Muscle layer of colon (tissue), 2 donors: ENCODE results near the gene DNAH3.

Source experiments
- H3K27ac ChIP-seq: one replicate; pipeline ENCODE4 v1.7.0; 2013; ENCODE audit warnings: low read depth, mild to moderate bottlenecking, low read length, moderate library complexity
- H3K27me3 ChIP-seq, 2 donors: one replicate each; pipeline ENCODE4 v1.7.0; 2013; ENCODE audit warnings: low read length in 2 of 2, mild to moderate bottlenecking in 2 of 2; ENCODE audit not compliant: insufficient read depth in 2 of 2, control insufficient read depth in 1 of 2
- H3K36me3 ChIP-seq: one replicate; pipeline ENCODE4 v1.7.0; 2013; ENCODE audit warnings: mild to moderate bottlenecking, low read length; ENCODE audit not compliant: insufficient read depth
- H3K4me1 ChIP-seq: one replicate; pipeline ENCODE4 v1.7.0; 2013; ENCODE audit warnings: mild to moderate bottlenecking, low read length; ENCODE audit not compliant: insufficient read depth
- H3K4me3 ChIP-seq, 2 donors: one replicate each; pipeline ENCODE4 v1.7.0; 2013; ENCODE audit warnings: low read length in 2 of 2, low read depth in 1 of 2, mild to moderate bottlenecking in 1 of 2, moderate library complexity in 1 of 2
- H3K9ac ChIP-seq: one replicate; pipeline ENCODE4 v1.7.0; 2013; ENCODE audit warnings: low read length
- H3K9me3 ChIP-seq: one replicate; pipeline ENCODE4 v1.7.0; 2013; ENCODE audit warnings: mild to moderate bottlenecking, low read length
- donor health status: abdominal sarcoma.
- donor health status: Adenocarcinoma of cecum.

DNAH3 gene

GRCh38 chr16:21167360-21167759, 16.7 kb upstream of the DNAH3 start:
- no peak overlapping the region for H3K9ac ChIP-seq
- peaks cover 24% of the 10 kb centered on the region for H3K4me1 ChIP-seq
- no peak overlapping the region for H3K27ac ChIP-seq
- no peak overlapping the region for H3K4me3 ChIP-seq
- no peaks in the 10 kb centered on the region for H3K9me3 ChIP-seq
- H3K27me3 ChIP-seq, result no peaks in the 10 kb centered on the region
- peaks cover 50% of the 10 kb centered on the region for H3K36me3 ChIP-seq

- H3K27ac ChIP-seq, result no peak overlapping the region
- no peak overlapping the region for H3K4me3 ChIP-seq
- peaks cover 29% of the 10 kb centered on the region for H3K4me1 ChIP-seq
- no peaks in the 10 kb centered on the region for H3K27me3 ChIP-seq
- H3K36me3 ChIP-seq, result peaks cover 44% of the 10 kb centered on the region
- no peak overlapping the region for H3K9ac ChIP-seq
- no peaks in the 10 kb centered on the region for H3K9me3 ChIP-seq
These were observed 15.9 kb upstream of the DNAH3 start for GRCh38 chr16:21166561-21166961.

- Histone ChIP-seq H3K4me1 (peaks cover 48% of the 10 kb centered on the region), H3K4me3 (no peak overlapping the region), H3K9ac (no peak overlapping the region), H3K27me3 (no peaks in the 10 kb centered on the region), H3K27ac (no peak overlapping the region), H3K9me3 (no peaks in the 10 kb centered on the region), H3K36me3 (peaks cover 30% of the 10 kb centered on the region)
These were observed 14.0 kb upstream of the DNAH3 start for GRCh38 chr16:21164521-21165168.

GRCh38 chr16:21163576-21163975, 12.9 kb upstream of the DNAH3 start:
- no peak overlapping the region for H3K27ac ChIP-seq
- H3K9ac ChIP-seq, result no peak overlapping the region
- H3K4me1 ChIP-seq, result peaks cover 50% of the 10 kb centered on the region
- no peak overlapping the region for H3K4me3 ChIP-seq
- H3K9me3 ChIP-seq, result no peaks in the 10 kb centered on the region
- no peaks in the 10 kb centered on the region for H3K27me3 ChIP-seq
- H3K36me3 ChIP-seq, result peaks cover 30% of the 10 kb centered on the region

- Histone ChIP-seq H3K9me3 (no peaks in the 10 kb centered on the region), H3K9ac (peak overlapping the region; percentile 30), H3K27me3 (no peaks in the 10 kb centered on the region), H3K36me3 (peaks cover 30% of the 10 kb centered on the region), H3K4me3 (no peak overlapping the region), H3K4me1 (peaks cover 55% of the 10 kb centered on the region), H3K27ac (peak overlapping the region; percentile 59)
These were observed 12.1 kb upstream of the DNAH3 start for GRCh38 chr16:21162661-21163151.

- H3K27ac ChIP-seq, result peak overlapping the region; percentile 6
- peak overlapping the region in 1 of 2 donors; percentile 16 for H3K4me3 ChIP-seq
- peaks cover 17% of the 10 kb centered on the region for H3K36me3 ChIP-seq
- H3K9ac ChIP-seq, result no peak overlapping the region
- no peaks in the 10 kb centered on the region for H3K9me3 ChIP-seq
- no peaks in the 10 kb centered on the region for H3K27me3 ChIP-seq
- H3K4me1 ChIP-seq, result peaks cover 65% of the 10 kb centered on the region
These were observed 10.6 kb upstream of the DNAH3 start for GRCh38 chr16:21161211-21161610.

GRCh38 chr16:21160276-21160675, 9.6 kb upstream of the DNAH3 start:
- peaks cover 65% of the 10 kb centered on the region for H3K4me1 ChIP-seq
- H3K4me3 ChIP-seq, result no peak overlapping the region

GRCh38 chr16:21159281-21159951, 8.8 kb upstream of the DNAH3 start:
- Histone ChIP-seq H3K9ac (peak overlapping the region; percentile 90), H3K9me3 (no peaks in the 10 kb centered on the region), H3K27ac (peak overlapping the region; percentile 88), H3K4me1 (peaks cover 62% of the 10 kb centered on the region), H3K27me3 (no peaks in the 10 kb centered on the region), H3K4me3 (peak overlapping the region; percentile 90 to 91), H3K36me3 (peaks cover 14% of the 10 kb centered on the region)

More at GRCh38 chr16:21160276-21160675, 9.6 kb upstream of the DNAH3 start:
- Histone ChIP-seq H3K36me3 (peaks cover 17% of the 10 kb centered on the region), H3K27me3 (no peaks in the 10 kb centered on the region), H3K9ac (no peak overlapping the region), H3K9me3 (no peaks in the 10 kb centered on the region), H3K27ac (peak overlapping the region; percentile 6)

- Histone ChIP-seq H3K9me3 (no peaks in the 10 kb centered on the region), H3K27ac (peak within 1 kb of the TSS; percentile 88), H3K36me3 (peaks cover 6% of the 10 kb centered on the region), H3K4me3 (peak within 1 kb of the TSS; percentile 90 to 91), H3K27me3 (no peaks in the 10 kb centered on the region), H3K4me1 (peaks cover 53% of the 10 kb centered on the region), H3K9ac (peak within 1 kb of the TSS; percentile 90)
These were observed 7.8 kb upstream of the DNAH3 start, which contains the start of gene LDAF1 for GRCh38 chr16:21158208-21159110. LDAF1 (plus strand) TSS chr16:21158674; CDS start chr16:21161183, 2,509 bp downstream.

- H3K27me3 ChIP-seq, result no peaks in the 10 kb centered on the region
- peak overlapping the region in 1 of 2 donors; percentile 91 for H3K4me3 ChIP-seq
- H3K36me3 ChIP-seq, result no peaks in the 10 kb centered on the region
- no peaks in the 10 kb centered on the region for H3K9me3 ChIP-seq
- peaks cover 44% of the 10 kb centered on the region for H3K4me1 ChIP-seq
- peak overlapping the region; percentile 7 for H3K9ac ChIP-seq
- peak overlapping the region; percentile 88 for H3K27ac ChIP-seq
These were observed 7.0 kb upstream of the DNAH3 start for GRCh38 chr16:21157632-21158031.
